Neutrophil (primary cell): ENCODE measurements around the gene HAGH.

Experiments used
- H3K27ac ChIP-seq: fragments of 200-600 bp; sonication (generic); 2 replicates; pipeline ENCODE4 v1.5.1; 2016; ENCODE audit warnings: mild to moderate bottlenecking, moderate library complexity
- H3K27me3 ChIP-seq: fragments of 200-600 bp; sonication (generic); 2 replicates; pipeline ENCODE4 v1.6.0; 2016; ENCODE audit warnings: mild to moderate bottlenecking
- H3K36me3 ChIP-seq: fragments of 200-600 bp; sonication (generic); 2 replicates; pipeline ENCODE4 v1.5.1; 2017
- H3K4me1 ChIP-seq, 2 experiments: fragments of 200-600 bp in 1 of 2; sonication (generic) in 1 of 2; 1 replicate in 1 of 2; 2 replicates in 1 of 2; pipeline versions ENCODE4 v1.5.1 to v1.6.1; 2013 to 2016; ENCODE audit warnings: low read depth in 1 of 2, low read length in 1 of 2, mild to moderate bottlenecking in 1 of 2, moderate library complexity in 1 of 2; ENCODE audit not compliant: control insufficient read depth in 1 of 2, insufficient read depth in 1 of 2
- H3K4me3 ChIP-seq, 2 experiments: fragments of 200-600 bp in 1 of 2; sonication (generic) in 1 of 2; 1 replicate in 1 of 2; 2 replicates in 1 of 2; pipeline ENCODE4 v1.5.1; 2013 to 2016; ENCODE audit warnings: low read depth in 1 of 2, low read length in 1 of 2, mild to moderate bottlenecking in 1 of 2, moderate library complexity in 1 of 2
- H3K9me3 ChIP-seq: fragments of 200-600 bp; sonication (generic); 2 replicates; pipeline ENCODE4 v1.5.1; 2016
- CTCF ChIP-seq: fragments of 200-600 bp; sonication (generic); IDR thresholded peaks from 2 replicates; pipeline ENCODE4 v1.5.1; 2016; ENCODE audit warnings: antibody characterized with exemption

Gene HAGH

GRCh38 chr16:1761751-1762150, 64.9 kb downstream of the HAGH start:
- no peak overlapping the region for H3K4me3 ChIP-seq
- H3K36me3 ChIP-seq, result peaks cover 97% of the 10 kb centered on the region
- no peaks in the 10 kb centered on the region for H3K27me3 ChIP-seq
- no peak overlapping the region for H3K27ac ChIP-seq
- no peaks in the 10 kb centered on the region for H3K4me1 ChIP-seq
- no peaks in the 10 kb centered on the region for H3K9me3 ChIP-seq
- no peak for TF ChIP-seq CTCF

DNA sequence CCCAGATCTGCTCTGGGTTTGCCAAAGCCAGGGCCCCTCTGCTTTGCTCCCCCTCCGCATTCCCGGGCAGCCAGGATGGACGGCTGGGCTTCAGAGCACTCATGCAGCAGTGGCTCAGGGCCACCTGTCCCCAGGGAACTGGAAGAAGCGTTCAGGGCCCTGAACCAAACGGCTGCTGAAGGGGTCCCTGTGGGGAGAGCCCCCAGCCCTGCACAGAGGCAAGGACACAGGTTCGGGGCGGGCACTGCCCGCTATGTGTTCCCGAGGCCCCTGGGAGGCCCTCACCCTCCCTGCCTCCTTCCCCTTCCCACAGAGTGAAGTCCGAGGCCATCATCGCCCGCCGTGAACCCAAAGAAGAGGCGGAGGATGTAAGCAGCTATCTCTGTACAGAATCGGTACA, 65.7 kb downstream of the HAGH start:
- peaks cover 94% of the 10 kb centered on the region for H3K36me3 ChIP-seq
- no peak for TF ChIP-seq CTCF

GRCh38 chr16:1759511-1759910, 67.1 kb downstream of the HAGH start:
- Histone ChIP-seq H3K4me1 (no peaks in the 10 kb centered on the region), H3K27me3 (no peaks in the 10 kb centered on the region), H3K4me3 (no peak overlapping the region), H3K36me3 (peaks cover 80% of the 10 kb centered on the region), H3K27ac (no peak overlapping the region), H3K9me3 (no peaks in the 10 kb centered on the region)
- no peak for TF ChIP-seq CTCF

More for the DNA sequence above, 65.7 kb downstream of the HAGH start:
- H3K27me3 ChIP-seq, result no peaks in the 10 kb centered on the region
- H3K27ac ChIP-seq, result no peak overlapping the region
- H3K4me3 ChIP-seq, result no peak overlapping the region
- no peaks in the 10 kb centered on the region for H3K9me3 ChIP-seq
- H3K4me1 ChIP-seq, result no peaks in the 10 kb centered on the region

- H3K27ac ChIP-seq, result no peak overlapping the region
- no peak for TF ChIP-seq CTCF
- no peak overlapping the region for H3K4me3 ChIP-seq
- no peaks in the 10 kb centered on the region for H3K4me1 ChIP-seq
- no peaks in the 10 kb centered on the region for H3K9me3 ChIP-seq
- no peaks in the 10 kb centered on the region for H3K27me3 ChIP-seq
- H3K36me3 ChIP-seq, result peaks cover 78% of the 10 kb centered on the region
Observed at GRCh38 chr16:1758923-1759322, 67.7 kb downstream of the HAGH start.

DNA sequence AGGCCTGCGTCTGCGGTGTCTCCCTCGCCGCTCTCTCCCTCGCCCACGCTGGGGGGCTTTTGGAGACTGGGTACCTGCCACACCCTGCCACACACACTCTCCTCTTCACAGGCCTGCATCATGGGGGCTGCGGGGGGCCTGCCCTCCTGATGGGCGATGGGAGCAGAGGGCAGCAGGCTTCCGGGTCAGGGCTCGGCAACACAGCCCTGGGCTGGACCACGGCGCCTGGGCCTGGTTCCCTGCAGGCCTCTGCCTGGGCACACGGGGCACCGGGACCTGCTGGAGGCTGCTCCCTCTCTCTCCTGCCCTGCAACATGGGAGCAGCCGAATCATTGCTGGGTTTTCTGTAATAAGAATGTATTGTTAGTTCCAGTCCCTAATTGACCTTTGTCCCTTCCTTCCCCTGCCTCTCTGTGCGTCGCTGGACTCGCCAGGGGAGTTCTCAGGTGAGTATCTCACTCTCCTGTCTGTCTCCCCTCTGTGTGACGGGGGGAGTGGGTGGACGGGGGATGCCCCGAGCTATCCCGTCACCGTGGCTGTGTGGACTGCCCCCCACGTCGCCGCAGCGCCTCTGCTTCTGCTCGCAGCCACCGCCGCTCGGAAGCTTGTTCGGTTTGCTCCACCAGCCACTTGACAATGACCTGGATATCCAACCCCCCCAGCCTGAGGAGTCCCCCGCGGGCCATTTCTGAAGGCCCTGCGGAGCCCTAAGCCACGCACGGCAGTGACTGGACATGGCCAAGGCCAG, 68.7 kb downstream of the HAGH start:
- H3K4me1 ChIP-seq, result no peaks in the 10 kb centered on the region
- no peak overlapping the region for H3K27ac ChIP-seq
- no peak for TF ChIP-seq CTCF
- peaks cover 73% of the 10 kb centered on the region for H3K36me3 ChIP-seq
- H3K27me3 ChIP-seq, result no peaks in the 10 kb centered on the region
- no peak overlapping the region for H3K4me3 ChIP-seq
- H3K9me3 ChIP-seq, result no peaks in the 10 kb centered on the region
